H1 (cell line): ENCODE results near the gene DCLK1. TPM values are rescaled to one million over a fixed set of nuclear protein-coding genes. Genes with fewer than 3 reads are reported as not detected.

ENCODE experiments used
- CTCF ChIA-PET: fragments of 300-600 bp; sonication (Branson Sonifier 250); formaldehyde crosslinking; loops from one replicate; lab custom pipeline; 2021; ENCODE audit not compliant: partially characterized antibody; lab: Charles Lee
- POLR2A ChIA-PET: fragments of 300-600 bp; sonication (Branson Sonifier 250); formaldehyde crosslinking; loops from one replicate; lab custom pipeline; 2021; ENCODE audit warnings: inconsistent platforms; ENCODE audit not compliant: partially characterized antibody; lab: Charles Lee
- DNase-seq, 2 experiments: peaks; one replicate each; pipeline versions ENCODE4 v3.0.0 to v3.0.0-alpha.2; 2010 to 2022; ENCODE audit warnings: low spot score in 2 of 2, low read depth in 1 of 2, mixed read lengths in 1 of 2
- FAIRE-seq: peaks from 2 replicates; lab custom pipeline; 2011; peaks lifted over from hg19 to GRCh38; lab: Jason Lieb, UNC
- H2AFZ ChIP-seq: 2 replicates; pipeline ENCODE4 v1.8.1; 2012; ENCODE audit warnings: low read length, inconsistent platforms
- H2AK5ac ChIP-seq: 2 replicates; pipeline ENCODE4 v1.6.1; 2013; ENCODE audit warnings: low read depth, low read length
- H2BK120ac ChIP-seq: replicated peaks from 2 replicates; pipeline ENCODE3; 2013; ENCODE audit warnings: low read depth, low read length, inconsistent platforms
- H2BK12ac ChIP-seq: 2 replicates; pipeline ENCODE4 v1.6.1; 2013; ENCODE audit warnings: low read depth, low read length
- H2BK15ac ChIP-seq: 2 replicates; pipeline ENCODE4 v1.6.1; 2013; ENCODE audit warnings: low read length
- H2BK20ac ChIP-seq: 2 replicates; pipeline ENCODE4 v1.6.1; 2013; ENCODE audit warnings: low read length
- H2BK5ac ChIP-seq: 2 replicates; pipeline ENCODE4 v1.6.1; 2013; ENCODE audit warnings: low read depth, low read length
- H3K14ac ChIP-seq: 2 replicates; pipeline ENCODE4 v1.6.1; 2013; ENCODE audit warnings: inconsistent platforms; ENCODE audit not compliant: insufficient read length
- H3K18ac ChIP-seq: 2 replicates; pipeline ENCODE4 v1.6.1; 2013; ENCODE audit warnings: low read length; ENCODE audit errors: extremely low read depth
- H3K23ac ChIP-seq: 2 replicates; pipeline ENCODE4 v1.6.1; 2013; ENCODE audit warnings: inconsistent platforms; ENCODE audit not compliant: insufficient read length
- H3K23me2 ChIP-seq: 2 replicates; pipeline ENCODE4 v1.6.1; 2013; ENCODE audit warnings: low read depth, low read length
- H3K27ac ChIP-seq: 2 replicates; pipeline ENCODE4 v1.6.1; 2011; ENCODE audit warnings: low read depth, low read length, inconsistent platforms
- H3K27me3 ChIP-seq, 4 experiments: replicated peaks in 1 of 4; 1 replicate in 1 of 4; 2 replicates in 3 of 4; pipeline versions ENCODE4 v1.6.1 to v1.8.1; 2011 to 2013; ENCODE audit warnings: low read length in 3 of 4, mild to moderate bottlenecking in 3 of 4, inconsistent platforms in 2 of 4, mixed read lengths in 2 of 4, moderate library complexity in 1 of 4; ENCODE audit not compliant: control insufficient read depth in 3 of 4, insufficient read depth in 3 of 4; ENCODE audit errors: extremely low read depth in 1 of 4
- H3K36me3 ChIP-seq, 4 experiments: 2 replicates each; pipeline versions ENCODE4 v1.6.1 to v1.8.1; 2011 to 2013; ENCODE audit warnings: mild to moderate bottlenecking in 4 of 4, low read length in 3 of 4, moderate library complexity in 2 of 4, control low read depth in 1 of 4, inconsistent platforms in 1 of 4; ENCODE audit not compliant: insufficient read depth in 4 of 4, control insufficient read depth in 2 of 4
- H3K4ac ChIP-seq: replicated peaks from 2 replicates; pipeline ENCODE3; 2013; ENCODE audit warnings: low read length, low read depth, mixed read lengths, inconsistent platforms; ENCODE audit not compliant: insufficient read length
- H3K4me1 ChIP-seq, 4 experiments: replicated peaks in 1 of 4; 1 replicate in 1 of 4; 2 replicates in 3 of 4; pipeline versions ENCODE4 v1.6.1 to v1.8.1; 2011 to 2013; ENCODE audit warnings: low read length in 3 of 4, inconsistent platforms in 2 of 4, mixed read lengths in 1 of 4; ENCODE audit not compliant: insufficient read depth in 4 of 4, control insufficient read depth in 3 of 4
- H3K4me2 ChIP-seq, 2 experiments: 2 replicates each; pipeline versions ENCODE4 v1.6.1 to v1.8.1; 2011 to 2013; ENCODE audit warnings: low read depth in 2 of 2, low read length in 2 of 2, control low read depth in 1 of 2, inconsistent platforms in 1 of 2, mild to moderate bottlenecking in 1 of 2; ENCODE audit not compliant: insufficient read depth in 1 of 2
- H3K4me3 ChIP-seq, 4 experiments: fragments of 200-600, 300-600 bp in 1 of 4; sonication (generic), shearing (Covaris generic), sonication (Bioruptor Twin) in 1 of 4; 2 replicates each; pipeline versions ENCODE4 v1.5.1 to v1.8.1; 2011 to 2016; ENCODE audit warnings: low read length in 4 of 4, low read depth in 3 of 4, control low read depth in 2 of 4, inconsistent platforms in 2 of 4, mild to moderate bottlenecking in 2 of 4, mixed read lengths in 1 of 4, moderate library complexity in 1 of 4; ENCODE audit not compliant: insufficient read depth in 2 of 4; ENCODE audit errors: extremely low read depth in 1 of 4
- H3K56ac ChIP-seq: replicated peaks from 2 replicates; pipeline ENCODE3; 2013; ENCODE audit warnings: low read depth, mild to moderate bottlenecking, mixed read lengths, low read length, inconsistent platforms; ENCODE audit not compliant: insufficient read length
- H3K79me1 ChIP-seq: 2 replicates; pipeline ENCODE4 v1.6.1; 2013; ENCODE audit warnings: low read depth, low read length, control low read depth
- H3K79me2 ChIP-seq, 2 experiments: 2 replicates each; pipeline versions ENCODE4 v1.6.1 to v1.8.1; 2012 to 2013; ENCODE audit warnings: low read length in 2 of 2, mild to moderate bottlenecking in 2 of 2, inconsistent platforms in 1 of 2; ENCODE audit not compliant: insufficient read depth in 2 of 2, control insufficient read depth in 1 of 2
- H3K9ac ChIP-seq, 4 experiments: replicated peaks in 1 of 4; 1 replicate in 1 of 4; 2 replicates in 3 of 4; pipeline versions ENCODE4 v1.6.1 to v1.8.1; 2011 to 2013; ENCODE audit warnings: low read depth in 3 of 4, low read length in 3 of 4, control low read depth in 2 of 4, mild to moderate bottlenecking in 2 of 4, moderate library complexity in 2 of 4, inconsistent platforms in 1 of 4; ENCODE audit errors: extremely low read depth in 1 of 4
- H3K9me3 ChIP-seq, 2 experiments: 2 replicates each; pipeline versions ENCODE4 v1.6.1 to v1.8.1; 2012 to 2013; ENCODE audit warnings: mild to moderate bottlenecking in 2 of 2, moderate library complexity in 2 of 2, control low read depth in 1 of 2, inconsistent platforms in 1 of 2, low read depth in 1 of 2, low read length in 1 of 2, mixed read lengths in 1 of 2; ENCODE audit not compliant: insufficient read depth in 2 of 2
- H4K20me1 ChIP-seq, 2 experiments: replicated peaks in 1 of 2; 2 replicates each; pipeline versions ENCODE3 to v1.8.1; 2011 to 2013; ENCODE audit warnings: inconsistent platforms in 2 of 2, low read length in 2 of 2, mild to moderate bottlenecking in 1 of 2; ENCODE audit not compliant: insufficient read depth in 2 of 2, control insufficient read depth in 1 of 2
- H4K5ac ChIP-seq: 2 replicates; pipeline ENCODE4 v1.6.1; 2013; ENCODE audit warnings: low read length, low read depth, mixed read lengths, inconsistent platforms; ENCODE audit not compliant: insufficient read length
- H4K8ac ChIP-seq: 2 replicates; pipeline ENCODE4 v1.8.0; 2013; ENCODE audit warnings: mild to moderate bottlenecking, moderate library complexity, low read length, inconsistent platforms; ENCODE audit not compliant: insufficient read depth; ENCODE audit errors: extremely low read depth
- H4K91ac ChIP-seq: replicated peaks from 2 replicates; pipeline ENCODE3; 2013; ENCODE audit warnings: low read length, mixed read lengths, inconsistent platforms; ENCODE audit not compliant: insufficient read length
- GTF2F1 ChIP-seq: IDR thresholded peaks from 2 replicates; pipeline ENCODE4 v1.6.1; 2012; ENCODE audit warnings: low read depth, low read length, improper control_type of control experiment, borderline replicate concordance
- KDM5A ChIP-seq: fragments of 200-600 bp; IDR thresholded peaks from 2 replicates; pipeline ENCODE4 v1.7.1; 2012; ENCODE audit warnings: mild to moderate bottlenecking, low read length, inconsistent platforms, mixed read lengths
- MAFK ChIP-seq: IDR thresholded peaks from 2 replicates; pipeline ENCODE4 v1.6.1; 2012; ENCODE audit warnings: low read depth, mild to moderate bottlenecking, improper control_type of control experiment, low read length
- NANOG ChIP-seq: IDR thresholded peaks from 2 replicates; pipeline ENCODE4 v1.6.1; 2011; ENCODE audit warnings: low read length, low read depth, mild to moderate bottlenecking, inconsistent platforms; ENCODE audit not compliant: insufficient read depth, poor library complexity, severe bottlenecking
- PHF8 ChIP-seq: fragments of 200-600 bp; sonication (generic); conservative IDR thresholded peaks from 2 replicates; pipeline ENCODE4 v1.7.1; 2012; ENCODE audit warnings: low read depth, mild to moderate bottlenecking, inconsistent platforms, low read length, moderate library complexity
- RAD21 ChIP-seq, 2 experiments: IDR thresholded peaks in 1 of 2; conservative IDR thresholded peaks in 1 of 2; 2 replicates each; pipeline ENCODE4 v1.6.1; 2011; ENCODE audit warnings: low read depth in 2 of 2, low read length in 2 of 2, improper control_type of control experiment in 1 of 2, inconsistent platforms in 1 of 2, mild to moderate bottlenecking in 1 of 2, moderate library complexity in 1 of 2
- SAP30 ChIP-seq: fragments of 300-600 bp; sonication (generic); IDR thresholded peaks from 2 replicates; pipeline ENCODE4 v1.7.1; 2012; ENCODE audit warnings: low read length, moderate library complexity, mild to moderate bottlenecking, inconsistent platforms; ENCODE audit not compliant: insufficient read depth, insufficient replicate concordance
- SP4 ChIP-seq: IDR thresholded peaks from 2 replicates; pipeline ENCODE4 v1.6.1; 2012; ENCODE audit warnings: low read length, inconsistent platforms
- TCF12 ChIP-seq: IDR thresholded peaks from 2 replicates; pipeline ENCODE4 v1.6.1; 2011; ENCODE audit warnings: low read depth, mild to moderate bottlenecking, low read length
- YY1 ChIP-seq: IDR thresholded peaks from 2 replicates; pipeline ENCODE4 v1.6.1; 2011; ENCODE audit warnings: low read depth, mild to moderate bottlenecking, low read length
- ZNF274 ChIP-seq: IDR thresholded peaks from 2 replicates; pipeline ENCODE4 v1.7.0; 2012; ENCODE audit warnings: low read length, borderline replicate concordance; ENCODE audit errors: extremely low read depth
- whole genome bisulfite sequencing, 2 experiments: shearing (Covaris generic) in 1 of 2; methylation state at CpG; one replicate each; pipeline versions ENCODE4 v1.1.6 to v1.1.7; 2013 to 2015; ENCODE audit warnings: low lambda C conversion rate in 2 of 2, mixed read lengths in 2 of 2, inconsistent platforms in 1 of 2, low coverage in 1 of 2, missing lambda C conversion rate in 1 of 2; ENCODE audit not compliant: insufficient replicate concordance in 2 of 2, insufficient coverage in 1 of 2, insufficient read length in 1 of 2; ENCODE audit errors: extremely low coverage in 1 of 2, missing lambda C conversion rate in 1 of 2; 5-methylcytosine and 5-hydroxymethylcytosine counted together
- polyA plus RNA-seq, 7 experiments: library from polyadenylated mRNA; depleted of rRNA in 3 of 7; stranded (reverse) in 5 of 7; unstranded in 2 of 7; fragments of >200 nt in 5 of 7; fragments of 200-250 nt in 2 of 7; gene quantifications; 1 replicate in 5 of 7; 2 replicates in 1 of 7; 4 replicates in 1 of 7; pipeline versions ENCODE4 v1.2.1 to v1.2.3, GENCODE V29; 2011 to 2013; ENCODE audit warnings: missing spikeins in 2 of 7, mixed read lengths in 2 of 7
- total RNA-seq: library from RNA; stranded (reverse); fragmentation: NEBNext Ultra II Directional; extraction: Animal tissue kit (Norgen Biotek cat#: 25700); gene quantifications from 2 replicates; pipeline ENCODE4 v1.2.1, GENCODE V29; 2021
- TF ChIP-seq, protein P1 (sequence below): IDR thresholded peaks from 2 replicates; pipeline ENCODE4 v1.6.1; 2012; ENCODE audit warnings: inconsistent platforms
- TF ChIP-seq, protein P2 (sequence below): IDR thresholded peaks from 2 replicates; pipeline ENCODE4 v1.6.1; 2012; ENCODE audit warnings: inconsistent platforms

The DCLK1 gene
- total and polyA plus RNA-seq, 2 of the 8 experiments (the other 6 are each of a cell fraction or from before 2014, with no cell fraction given) = 22.8 to 41.0 TPM

DNA sequence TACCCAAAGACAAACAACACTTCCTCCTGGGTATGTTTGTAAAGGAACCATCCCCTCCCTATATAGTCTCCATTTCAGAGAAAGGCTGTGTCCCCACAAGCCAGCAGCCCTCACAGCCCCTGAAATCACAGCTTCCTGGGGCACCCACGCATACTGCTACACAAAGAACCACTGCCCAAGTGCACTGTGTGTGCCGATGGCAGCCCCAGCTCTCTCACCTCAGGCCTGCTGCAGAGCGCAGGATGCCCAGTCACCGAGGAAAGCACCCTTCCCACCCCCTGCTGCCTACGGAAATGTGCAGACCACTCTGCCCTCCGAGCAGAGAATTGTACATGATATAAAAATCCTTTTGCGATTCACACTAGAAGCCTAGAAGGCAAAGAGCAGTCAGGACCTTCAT lies 43.7 kb upstream of the DCLK1 start:
- Histone ChIP-seq H3K4ac (no peak overlapping the region), H2BK120ac (no peak overlapping the region), H3K18ac (no peak overlapping the region), H3K23me2 (no peaks in the 10 kb centered on the region), H3K14ac (no peak overlapping the region), H2BK5ac (no peak overlapping the region), H2AK5ac (no peak overlapping the region), H3K79me2 (no peaks in the 10 kb centered on the region), H3K4me1 (peaks cover 0 to 4% (median 1%) of the 10 kb centered on the region in 4 experiments; a peak in 2 of 7 replicates), H3K4me2 (no peak overlapping the region), H4K8ac (no peak overlapping the region), H3K23ac (no peak overlapping the region), H3K9me3 (no peaks in the 10 kb centered on the region), H4K91ac (no peak overlapping the region), H4K5ac (no peak overlapping the region), H3K27ac (no peak overlapping the region), H3K27me3 (no peaks in the 10 kb centered on the region), H2BK20ac (no peak overlapping the region), H3K9ac (no peak overlapping the region; a peak in 1 of 7 replicates), H4K20me1 (no peaks in the 10 kb centered on the region), H2AFZ (no peak overlapping the region), H3K56ac (no peak overlapping the region), H2BK12ac (no peak overlapping the region), H3K4me3 (no peak overlapping the region), H2BK15ac (no peak overlapping the region), H3K79me1 (no peaks in the 10 kb centered on the region), H3K36me3 (peaks cover 0 to 6% (median 4%) of the 10 kb centered on the region in 4 experiments; a peak in 2 of 8 replicates)
- 77% methylated on average over 7 of the region's 7 CpGs; no CpG with 5 or more reads in 1 of the 2 experiments for WGBS, 2 experiments
- FAIRE-seq (peak; percentile 60), DNase-seq (no peak)
- ChIA-PET CTCF (no interaction called here), POLR2A (no interaction called here)
- TF ChIP-seq MAFK (no peak), SAP30 (no peak), PHF8 (no peak), YY1 (no peak), GTF2F1 (no peak), NANOG (no peak), KDM5A (no peak), SP4 (no peak), RAD21 (IDR thresholded peaks at IDR 0.05 in 1 of 2, conservative IDR thresholded peaks at IDR 0.05 in 1 of 2; ENCODE audit: low read depth in 2 of 2, low read length in 2 of 2) (no peak), TCF12 (no peak), ZNF274 (no peak)
- TF ChIP-seq, protein P1, sequence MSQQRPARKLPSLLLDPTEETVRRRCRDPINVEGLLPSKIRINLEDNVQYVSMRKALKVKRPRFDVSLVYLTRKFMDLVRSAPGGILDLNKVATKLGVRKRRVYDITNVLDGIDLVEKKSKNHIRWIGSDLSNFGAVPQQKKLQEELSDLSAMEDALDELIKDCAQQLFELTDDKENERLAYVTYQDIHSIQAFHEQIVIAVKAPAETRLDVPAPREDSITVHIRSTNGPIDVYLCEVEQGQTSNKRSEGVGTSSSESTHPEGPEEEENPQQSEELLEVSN = no peak
- TF ChIP-seq, protein P2, sequence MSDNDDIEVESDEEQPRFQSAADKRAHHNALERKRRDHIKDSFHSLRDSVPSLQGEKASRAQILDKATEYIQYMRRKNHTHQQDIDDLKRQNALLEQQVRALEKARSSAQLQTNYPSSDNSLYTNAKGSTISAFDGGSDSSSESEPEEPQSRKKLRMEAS = no peak
